Astrocyte of the spinal cord (primary cell): ENCODE measurements around the gene ALPP.

Source experiments
- DNase-seq: peaks from one replicate; pipeline ENCODE4 v3.0.0; 2011; ENCODE audit warnings: low read depth, low spot score
- H3K4me3 ChIP-seq: 2 replicates; pipeline ENCODE4 v1.5.1; 2011; ENCODE audit warnings: low read depth, mild to moderate bottlenecking, low read length, moderate library complexity
- in situ Hi-C: cut with HindIII; loops from 2 replicates; pipeline ENCODE4 v1.10.0; 2017; ENCODE audit warnings: low sequenced_read_pairs
- TF ChIP-seq, protein P1 (sequence below): IDR thresholded peaks from 2 replicates; pipeline ENCODE4 v1.5.1; 2012; ENCODE audit warnings: low read depth, mild to moderate bottlenecking, low read length, inconsistent platforms

ALPP gene

GRCh38 chr2:232343821-232344220, 34.7 kb upstream of the ALPP start:
- TF ChIP-seq, protein P1, sequence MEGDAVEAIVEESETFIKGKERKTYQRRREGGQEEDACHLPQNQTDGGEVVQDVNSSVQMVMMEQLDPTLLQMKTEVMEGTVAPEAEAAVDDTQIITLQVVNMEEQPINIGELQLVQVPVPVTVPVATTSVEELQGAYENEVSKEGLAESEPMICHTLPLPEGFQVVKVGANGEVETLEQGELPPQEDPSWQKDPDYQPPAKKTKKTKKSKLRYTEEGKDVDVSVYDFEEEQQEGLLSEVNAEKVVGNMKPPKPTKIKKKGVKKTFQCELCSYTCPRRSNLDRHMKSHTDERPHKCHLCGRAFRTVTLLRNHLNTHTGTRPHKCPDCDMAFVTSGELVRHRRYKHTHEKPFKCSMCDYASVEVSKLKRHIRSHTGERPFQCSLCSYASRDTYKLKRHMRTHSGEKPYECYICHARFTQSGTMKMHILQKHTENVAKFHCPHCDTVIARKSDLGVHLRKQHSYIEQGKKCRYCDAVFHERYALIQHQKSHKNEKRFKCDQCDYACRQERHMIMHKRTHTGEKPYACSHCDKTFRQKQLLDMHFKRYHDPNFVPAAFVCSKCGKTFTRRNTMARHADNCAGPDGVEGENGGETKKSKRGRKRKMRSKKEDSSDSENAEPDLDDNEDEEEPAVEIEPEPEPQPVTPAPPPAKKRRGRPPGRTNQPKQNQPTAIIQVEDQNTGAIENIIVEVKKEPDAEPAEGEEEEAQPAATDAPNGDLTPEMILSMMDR = no peak
- H3K4me3 ChIP-seq = no peak overlapping the region
- in situ Hi-C loops = no loop called here
- no peak for DNase-seq

- no peak overlapping the region for H3K4me3 ChIP-seq
- TF ChIP-seq, protein P1 = no peak
- no peak for DNase-seq
- in situ Hi-C loops = no loop called here
These were observed 33.3 kb upstream of the ALPP start for GRCh38 chr2:232345251-232345650.

DNA sequence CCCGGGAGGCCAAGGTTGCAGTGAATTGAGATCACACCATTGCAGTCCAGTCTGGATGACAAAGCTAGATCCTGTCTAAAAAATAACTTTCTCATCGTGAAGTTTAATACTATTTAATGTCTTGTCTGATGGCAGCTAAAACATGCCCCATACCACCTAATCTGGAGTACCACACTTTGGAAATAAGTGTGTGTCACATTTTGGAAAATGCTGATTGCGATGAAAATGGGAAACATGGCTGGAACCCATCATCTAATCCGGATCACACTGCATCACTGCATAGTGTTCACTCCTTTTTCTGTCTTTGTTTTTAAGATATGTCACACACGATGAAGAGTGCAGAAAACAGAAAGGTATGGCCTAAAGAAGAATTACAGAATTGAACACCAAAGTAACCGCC, 31.2 kb upstream of the ALPP start:
- in situ Hi-C loops = no loop called here
- DNase-seq = no peak
- TF ChIP-seq, protein P1 = no peak

DNA sequence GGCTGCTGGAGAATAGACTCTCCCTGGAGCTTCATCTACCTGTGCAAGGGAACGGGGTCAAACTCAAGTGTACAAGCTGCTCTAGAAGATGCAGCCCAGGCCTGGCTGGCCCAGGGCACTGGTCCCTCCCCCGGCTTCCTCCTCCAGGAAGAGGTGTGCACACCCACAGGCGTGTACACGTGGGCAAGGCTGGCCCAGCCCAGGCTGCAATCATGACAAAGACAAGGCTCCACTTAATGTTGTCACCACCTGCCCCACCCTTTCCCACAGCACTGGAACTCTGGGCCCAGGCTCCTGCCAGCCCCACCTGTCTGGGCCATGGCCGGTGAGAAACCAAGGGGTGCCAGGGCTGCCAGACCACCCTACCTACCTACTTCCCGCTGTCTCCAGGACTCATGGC, 29.6 kb upstream of the ALPP start:
- TF ChIP-seq, protein P1 = no peak
- no peak for DNase-seq
- in situ Hi-C loops = no loop called here
- no peak overlapping the region for H3K4me3 ChIP-seq

More for the DNA sequence above, 31.2 kb upstream of the ALPP start:
- H3K4me3 ChIP-seq = no peak overlapping the region

GRCh38 chr2:232349546-232349945, 29.0 kb upstream of the ALPP start:
- no peak overlapping the region for H3K4me3 ChIP-seq
- in situ Hi-C loops = no loop called here
- DNase-seq = no peak
- TF ChIP-seq, protein P1 = no peak

GRCh38 chr2:232349946-232350635, 28.5 kb upstream of the ALPP start:
- H3K4me3 ChIP-seq = no peak overlapping the region
- TF ChIP-seq, protein P1 = no peak
- in situ Hi-C loops = no loop called here
- no peak for DNase-seq
